Measurements from ENCODE around the gene SRRM5. TPM values are rescaled to one million over a fixed set of nuclear protein-coding genes. Genes with fewer than 3 reads are reported as not detected.

SRRM5 gene
- polyA plus RNA-seq, 3 donors: 0.20 to 0.79 (median 0.22) TPM

- 52 to 90% (median 89%) methylated on average over 7 of the region's 7 CpGs for WGBS, 3 donors
These were observed 5.2 kb upstream of the SRRM5 start for GRCh38 chr19:43606569-43607229.

DNA sequence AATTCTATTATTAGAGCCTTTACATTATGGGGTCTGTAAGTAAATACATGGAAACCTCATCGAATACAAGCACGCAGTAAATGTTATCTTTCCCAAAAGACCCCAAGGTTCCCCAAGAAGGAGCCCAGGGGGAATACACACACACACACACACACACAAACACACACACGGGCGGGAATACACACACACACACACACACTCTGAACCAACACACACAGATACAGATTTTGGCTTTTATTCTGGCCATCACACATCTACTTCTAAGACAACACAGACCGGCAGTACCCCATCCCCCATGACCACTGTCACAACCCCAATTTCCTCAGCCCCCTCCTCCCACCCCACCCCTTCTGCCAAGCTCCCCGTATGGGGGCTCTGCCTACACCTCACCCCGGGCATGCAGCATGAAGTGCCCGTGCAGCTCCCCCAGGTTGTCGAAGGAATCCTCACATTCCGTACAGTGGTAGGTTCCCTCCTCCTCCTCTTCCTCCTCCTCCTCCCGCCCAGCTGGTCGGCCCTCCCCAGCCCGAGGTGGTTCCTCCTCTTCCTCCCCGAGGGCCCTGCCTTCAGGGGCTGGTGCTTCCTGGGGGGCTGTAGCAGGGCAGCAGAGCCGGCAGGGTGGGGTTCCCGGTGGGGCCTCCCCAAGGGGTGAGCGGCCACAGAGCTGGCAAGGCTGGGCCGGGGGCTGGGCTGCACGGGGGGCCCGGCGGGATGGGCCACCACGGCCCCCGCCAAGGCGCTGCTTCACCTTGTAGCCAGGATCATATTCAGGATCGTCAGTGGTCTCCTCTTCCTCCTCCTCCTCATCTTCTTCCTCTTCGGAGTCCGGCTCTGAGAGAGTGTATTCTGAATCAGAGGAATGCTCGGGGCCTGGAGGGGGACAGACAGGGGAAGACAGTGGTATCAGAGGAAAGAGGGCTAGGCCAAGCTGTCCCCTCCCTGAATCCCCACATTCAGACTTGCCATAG lies 4.4 kb upstream of the SRRM5 start:
- 60 to 85% (median 61%) methylated on average over 23 to 28 of the region's 28 CpGs for WGBS, 3 donors
- H3K27ac ChIP-seq (ENCODE audit: low read depth, low read length): no peak overlapping the region

More at GRCh38 chr19:43606569-43607229, 5.2 kb upstream of the SRRM5 start:
- no peak overlapping the region for H3K27ac ChIP-seq (ENCODE audit: low read depth, low read length)

DNA sequence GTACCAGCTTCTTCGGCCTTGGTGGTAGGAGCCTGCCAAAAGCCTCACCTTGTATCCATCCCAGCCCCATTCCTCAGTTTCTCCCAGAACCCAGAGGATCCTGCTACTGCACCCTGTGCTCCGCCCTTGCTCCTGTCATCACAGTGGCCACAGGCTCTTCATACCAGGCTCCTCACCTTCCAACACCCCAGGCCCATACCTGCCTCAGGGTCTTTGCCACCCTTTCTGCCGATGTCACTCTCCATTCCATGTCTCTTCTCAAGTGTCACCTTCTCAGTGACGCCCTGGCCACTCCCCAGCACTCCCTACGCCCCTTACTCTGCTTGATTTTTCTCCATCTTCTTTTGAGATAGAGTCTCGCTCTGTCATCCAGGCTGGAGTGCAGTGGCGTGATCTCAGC lies 2.0 kb upstream of the SRRM5 start:
- WGBS, 3 donors: 87 to 92% (median 91%) methylated on average over 7 of the region's 7 CpGs

GRCh38 chr19:43610493-43610892 lies 1.4 kb upstream of the SRRM5 start:
- H3K27ac ChIP-seq (ENCODE audit: low read depth, low read length): no peak overlapping the region
- 75 to 81% (median 76%) methylated on average over 3 of the region's 3 CpGs for WGBS, 3 donors

More for the DNA sequence above, 2.0 kb upstream of the SRRM5 start:
- H3K27ac ChIP-seq (ENCODE audit: low read depth, low read length): no peak overlapping the region

- 95 to 98% (median 97%) methylated on average over 12 of the region's 12 CpGs for WGBS, 3 donors
- H3K27ac ChIP-seq (ENCODE audit: low read depth, low read length): no peak overlapping the region
These were observed 486 bp downstream of the SRRM5 start for GRCh38 chr19:43612374-43612773.

DNA sequence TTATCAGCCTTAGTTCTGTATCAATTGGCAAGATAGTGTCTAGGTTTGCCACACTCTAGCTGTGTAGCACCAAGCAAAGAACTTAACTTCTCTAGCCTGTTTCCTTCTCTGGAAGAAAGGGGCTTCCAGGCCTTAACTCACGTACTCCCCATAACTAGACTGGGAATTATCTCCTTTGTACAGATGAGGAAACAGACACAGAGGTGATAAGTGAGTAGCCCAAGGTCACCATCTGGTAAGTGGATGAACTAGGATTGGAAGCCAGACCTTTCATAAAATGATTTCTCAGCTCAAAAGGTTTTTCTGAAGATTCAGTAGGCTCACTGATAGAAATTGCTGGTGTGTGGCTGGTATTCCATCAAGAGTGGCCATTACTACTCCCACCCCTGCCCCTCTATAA lies 4.4 kb downstream of the SRRM5 start:
- 27 to 78% (median 71%) methylated on average over 1 of the region's 1 CpG for WGBS, 3 donors

DNA sequence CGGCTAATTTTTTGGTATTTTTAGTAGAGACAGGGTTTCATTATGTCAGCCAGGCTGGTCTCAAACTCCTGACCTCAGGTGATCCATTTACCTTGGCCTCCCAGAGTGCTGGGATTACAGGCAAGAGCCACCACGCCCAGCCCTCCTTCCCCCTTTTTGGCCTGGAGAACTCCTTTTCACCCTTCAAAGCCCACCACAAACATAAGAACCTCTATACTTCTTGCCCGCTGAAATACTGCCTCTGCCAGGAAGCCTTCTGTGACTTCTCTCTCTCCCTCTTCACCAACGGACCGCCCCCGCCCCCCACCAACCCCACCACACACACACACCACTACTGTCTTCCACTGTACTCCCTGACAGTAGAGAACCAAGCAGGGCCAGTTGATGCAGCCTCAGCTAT lies 5.1 kb downstream of the SRRM5 start:
- WGBS, 3 donors: 88 to 91% (median 90%) methylated on average over 6 of the region's 6 CpGs
- no peak overlapping the region for H3K27ac ChIP-seq (ENCODE audit: low read depth, low read length)

More for the DNA sequence above, 4.4 kb downstream of the SRRM5 start:
- H3K27ac ChIP-seq (ENCODE audit: low read depth, low read length): no peak overlapping the region

DNA sequence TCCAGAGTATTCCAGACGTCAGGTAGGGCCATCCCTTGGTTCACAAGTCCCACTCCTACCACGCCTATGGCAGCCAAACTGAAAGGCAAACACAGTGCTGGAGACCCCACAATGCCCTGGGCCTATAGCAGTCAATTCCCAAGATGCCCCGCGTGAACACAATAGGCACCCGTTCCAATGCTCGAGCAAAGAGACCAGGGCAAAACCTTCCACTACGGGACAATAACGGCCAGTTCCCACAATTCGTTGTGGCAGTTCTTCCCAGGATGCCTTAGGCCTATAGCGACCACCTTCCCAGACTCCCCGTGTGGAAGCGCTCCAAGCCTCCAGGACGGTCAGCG lies 7.0 kb downstream of the SRRM5 start:
- H3K27ac ChIP-seq (ENCODE audit: low read depth, low read length): no peak overlapping the region
- WGBS, 3 donors: 0 to 1% (median 1%) methylated on average over 14 of the region's 14 CpGs

DNA sequence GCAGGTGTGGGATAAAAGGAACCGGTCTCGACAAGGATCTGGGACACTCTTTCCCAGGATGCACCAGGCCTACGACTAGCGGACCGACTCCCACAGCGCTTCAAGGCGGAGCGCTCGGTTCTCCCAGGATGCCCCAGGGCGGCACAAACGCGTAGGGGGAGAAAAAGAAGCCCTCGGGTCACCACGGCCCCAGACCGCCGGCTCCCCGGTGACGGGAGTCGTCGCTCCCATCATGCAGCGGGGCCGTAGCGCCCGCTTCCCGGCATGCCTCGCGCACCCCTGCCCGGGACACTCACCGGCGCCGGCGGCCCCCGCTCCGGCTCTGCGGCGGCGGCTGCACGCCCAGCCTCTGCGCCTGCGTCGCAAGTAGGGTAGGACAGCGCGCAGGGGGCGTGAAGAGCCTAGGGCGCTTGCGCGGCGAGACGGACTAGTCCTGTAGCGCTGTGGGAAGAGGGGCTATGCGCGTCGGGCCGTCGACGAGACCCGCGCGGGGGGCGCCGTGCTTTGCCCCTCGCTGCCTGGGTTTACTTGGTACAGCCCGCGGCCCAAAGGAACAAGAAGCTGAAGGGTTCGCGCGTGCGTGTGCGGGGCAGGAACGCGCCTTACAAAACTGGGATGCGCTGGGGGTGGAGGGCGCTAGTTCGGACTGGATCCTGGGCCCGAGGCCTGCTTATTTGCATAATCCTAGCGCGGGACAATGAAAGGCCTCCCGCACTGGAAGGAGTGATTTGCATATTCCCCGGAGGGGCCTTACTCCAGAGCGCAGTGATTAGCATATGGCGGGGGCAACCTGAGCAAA lies 7.6 kb downstream of the SRRM5 start, which contains the start of gene ZNF428:
Gene ZNF428 (minus strand): TSS at position 368 of the 799 bp plus-strand sequence. CDS start 5,325 bp downstream, outside the sequence.
- no peak within 1 kb of the TSS for H3K27ac ChIP-seq (ENCODE audit: low read depth, low read length)
- WGBS, 3 donors: 0 to 1% (median 0%) methylated on average over 76 to 81 of the region's 81 CpGs

- WGBS, 3 donors: 41 to 45% (median 42%) methylated on average over 23 of the region's 23 CpGs
- H3K27ac ChIP-seq (ENCODE audit: low read depth, low read length): no peak overlapping the region
These were observed 8.4 kb downstream of the SRRM5 start for GRCh38 chr19:43620061-43621001.

DNA sequence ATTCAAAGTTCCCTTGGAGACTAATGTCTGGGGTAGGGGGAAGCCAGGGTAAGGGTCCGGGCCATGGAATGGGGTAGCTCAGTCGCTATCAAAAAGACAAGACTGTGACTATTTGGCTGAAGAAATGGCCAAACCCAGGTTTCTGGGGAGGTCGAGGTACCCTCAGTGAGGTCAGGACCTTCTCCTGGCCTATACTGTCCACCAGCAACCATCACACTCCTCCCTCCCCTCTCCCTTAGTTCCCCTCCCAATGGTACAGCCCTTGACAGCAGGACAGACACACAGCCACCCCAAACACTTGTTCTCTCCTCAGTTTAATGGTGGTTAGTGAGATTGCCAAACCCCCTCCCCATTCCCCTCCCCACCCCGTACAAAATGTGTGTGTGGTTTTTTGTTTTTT lies 10.2 kb downstream of the SRRM5 start:
- 56 to 78% (median 57%) methylated on average over 4 of the region's 4 CpGs for WGBS, 3 donors
- no peak overlapping the region for H3K27ac ChIP-seq (ENCODE audit: low read depth, low read length)

DNA sequence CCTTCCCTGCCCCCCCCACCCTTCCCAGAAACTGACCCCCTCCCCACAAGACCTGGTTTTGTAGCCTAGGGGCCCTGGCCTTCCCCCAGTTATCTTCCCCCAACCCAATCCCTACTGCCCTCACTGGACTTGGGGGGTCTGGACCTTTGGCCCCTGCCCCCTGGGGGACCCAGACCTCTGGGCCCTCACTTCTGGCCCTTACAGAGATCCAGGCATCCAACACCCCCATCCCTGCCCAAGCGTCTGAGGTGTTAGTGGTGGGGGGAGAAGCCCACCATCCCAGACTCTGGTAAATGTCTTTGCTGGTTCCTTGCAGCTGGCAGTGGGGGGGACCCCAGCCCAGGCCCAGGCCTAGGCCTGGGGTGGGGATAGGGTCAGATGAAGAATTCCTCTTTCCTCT lies 11.1 kb downstream of the SRRM5 start:
- WGBS, 3 donors: 77 to 88% (median 87%) methylated on average over 1 of the region's 1 CpG

GRCh38 chr19:43623889-43624670 lies 12.2 kb downstream of the SRRM5 start:
- H3K27ac ChIP-seq (ENCODE audit: low read depth, low read length): no peak overlapping the region
- 84 to 87% (median 85%) methylated on average over 35 of the region's 35 CpGs for WGBS, 3 donors

More for the DNA sequence above, 11.1 kb downstream of the SRRM5 start:
- H3K27ac ChIP-seq (ENCODE audit: low read depth, low read length): no peak overlapping the region

DNA sequence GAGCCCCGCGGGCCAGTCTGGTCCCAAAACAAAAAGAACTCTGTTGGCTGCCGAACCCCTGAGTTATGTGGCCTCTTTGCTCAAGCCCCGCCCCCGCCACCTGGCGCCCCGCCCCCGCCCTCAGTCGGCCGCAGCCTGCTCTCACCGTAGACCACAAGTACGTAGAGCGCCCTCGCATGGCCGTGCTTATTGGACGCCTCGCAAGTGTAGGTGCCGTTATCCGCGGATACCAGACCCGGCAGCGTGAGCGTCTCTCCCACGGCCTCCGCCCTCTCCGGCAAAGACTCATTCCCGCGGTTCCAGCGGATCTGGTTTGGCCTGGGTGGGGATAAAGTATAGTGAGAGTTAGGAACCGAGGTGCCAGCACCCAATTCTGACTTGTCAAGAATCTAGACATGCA lies 13.0 kb downstream of the SRRM5 start:
- WGBS, 3 donors: 26 to 40% (median 32%) methylated on average over 29 to 30 of the region's 30 CpGs
- no peak overlapping the region for H3K27ac ChIP-seq (ENCODE audit: low read depth, low read length)

GRCh38 chr19:43625918-43626579 lies 14.2 kb downstream of the SRRM5 start:
- 71 to 79% (median 78%) methylated on average over 32 of the region's 32 CpGs for WGBS, 3 donors
- H3K27ac ChIP-seq (ENCODE audit: low read depth, low read length): no peak overlapping the region

- no peak overlapping the region for H3K27ac ChIP-seq (ENCODE audit: low read depth, low read length)
- 50 to 65% (median 53%) methylated on average over 17 of the region's 17 CpGs for WGBS, 3 donors
These were observed 14.9 kb downstream of the SRRM5 start for GRCh38 chr19:43626838-43627237.

All from adipose tissue (tissue), 3 donors.